Neural progenitor cell (in vitro differentiated cells): ENCODE measurements around the gene FRMD8. TPM values are rescaled to one million over a fixed set of nuclear protein-coding genes. Genes with fewer than 3 reads are reported as not detected.
A peak's percentile ranks its signal among the peaks of the same experiment; 100 is the strongest.

ENCODE experiments used
- DNase-seq: peaks from one replicate; pipeline ENCODE4 v3.0.0-alpha.2; 2016; ENCODE audit warnings: low spot score
- H2AFZ ChIP-seq: fragments of 200-600 bp; sonication (generic); replicated peaks from 2 replicates; pipeline ENCODE4 v1.6.1; 2016; ENCODE audit warnings: antibody characterized with exemption
- H3F3A ChIP-seq: fragments of 200-600 bp; sonication (generic); 2 replicates; pipeline ENCODE4 v1.6.1; 2016; ENCODE audit warnings: antibody characterized with exemption, low read depth
- H3K27ac ChIP-seq: fragments of 200-600 bp; sonication (generic); 2 replicates; pipeline ENCODE4 v1.5.1; 2016; ENCODE audit warnings: mild to moderate bottlenecking
- H3K27me3 ChIP-seq: fragments of 200-600 bp; sonication (generic); 2 replicates; pipeline ENCODE4 v1.6.1; 2016; ENCODE audit warnings: mild to moderate bottlenecking, moderate library complexity
- H3K36me3 ChIP-seq: fragments of 200-600 bp; sonication (generic); 2 replicates; pipeline ENCODE4 v1.5.1; 2016
- H3K4me1 ChIP-seq: fragments of 200-600 bp; sonication (generic); 2 replicates; pipeline ENCODE4 v1.6.1; 2016; ENCODE audit warnings: mixed run types
- H3K4me2 ChIP-seq: fragments of 200-600 bp; sonication (generic); 2 replicates; pipeline ENCODE4 v1.6.1; 2016
- H3K4me3 ChIP-seq: fragments of 200-600 bp; sonication (generic); 2 replicates; pipeline ENCODE4 v1.5.1; 2016
- H3K79me2 ChIP-seq: fragments of 200-600 bp; sonication (generic); 2 replicates; pipeline ENCODE4 v1.6.1; 2016; ENCODE audit warnings: low read depth
- H3K9ac ChIP-seq: fragments of 200-600 bp; sonication (generic); 2 replicates; pipeline ENCODE4 v1.6.1; 2016
- H3K9me3 ChIP-seq: fragments of 200-600 bp; sonication (generic); 2 replicates; pipeline ENCODE4 v1.5.1; 2016; ENCODE audit warnings: low read depth
- H4K20me1 ChIP-seq: fragments of 200-600 bp; sonication (generic); 2 replicates; pipeline ENCODE4 v1.6.1; 2016; ENCODE audit warnings: low read depth
- H3K27ac Mint-ChIP-seq: 3 replicates; pipeline ENCODE4 v1.8.0; 2021; ENCODE audit warnings: mixed read lengths
- H3K27me3 Mint-ChIP-seq: 2 replicates; pipeline ENCODE4 v1.8.0; 2022; ENCODE audit warnings: low read depth, mild to moderate bottlenecking, inconsistent platforms, moderate library complexity, mixed read lengths; ENCODE audit not compliant: insufficient read depth
- H3K36me3 Mint-ChIP-seq: 3 replicates; pipeline ENCODE4 v1.8.0; 2021; ENCODE audit warnings: mixed read lengths
- H3K4me1 Mint-ChIP-seq: 3 replicates; pipeline ENCODE4 v1.8.0; 2021; ENCODE audit warnings: mixed read lengths
- H3K4me3 Mint-ChIP-seq: 3 replicates; pipeline ENCODE4 v1.8.0; 2021; ENCODE audit warnings: mild to moderate bottlenecking, moderate library complexity, mixed read lengths
- H3K9me3 Mint-ChIP-seq: 3 replicates; pipeline ENCODE4 v1.8.0; 2020; ENCODE audit warnings: mixed read lengths
- EZH2 ChIP-seq: fragments of 200-600 bp; sonication (generic); IDR thresholded peaks from 2 replicates; pipeline ENCODE4 v1.6.1; 2017; ENCODE audit warnings: antibody characterized with exemption, mild to moderate bottlenecking, moderate library complexity
- EZH2phosphoT487 ChIP-seq: fragments of 200-600 bp; sonication (generic); IDR thresholded peaks from 2 replicates; pipeline ENCODE4 v1.6.1; 2017; ENCODE audit warnings: antibody characterized with exemption
- total RNA-seq: library from RNA; depleted of rRNA; stranded (reverse); fragments of >200 nt; gene quantifications from 2 replicates; pipeline ENCODE4 v1.2.3, GENCODE V29; 2015; ENCODE audit warnings: low replicate concordance
- TF ChIP-seq, protein P1 (sequence below): fragments of 200-600 bp; sonication (generic); IDR thresholded peaks from 2 replicates; pipeline ENCODE4 v1.5.1; 2017; ENCODE audit warnings: antibody characterized with exemption, mild to moderate bottlenecking

The FRMD8 gene
- total RNA-seq, 1 donor from 2014 or later = 5.8 TPM

- peaks cover 7% of the 10 kb centered on the region for H3K27me3 Mint-ChIP-seq
- H3K36me3 Mint-ChIP-seq = peaks cover 3% of the 10 kb centered on the region
- Histone ChIP-seq H3K9ac (peak overlapping the region; percentile 18), H3K27me3 (no peaks in the 10 kb centered on the region), H2AFZ (no peak overlapping the region), H4K20me1 (no peaks in the 10 kb centered on the region), H3K9me3 (no peaks in the 10 kb centered on the region), H3K4me1 (no peaks in the 10 kb centered on the region), H3K79me2 (no peaks in the 10 kb centered on the region), H3K27ac (no peak overlapping the region), H3K4me3 (no peak overlapping the region), H3F3A (no peaks in the 10 kb centered on the region), H3K36me3 (no peaks in the 10 kb centered on the region), H3K4me2 (no peak overlapping the region)
- no peaks in the 10 kb centered on the region for H3K9me3 Mint-ChIP-seq
- TF ChIP-seq, protein P1, sequence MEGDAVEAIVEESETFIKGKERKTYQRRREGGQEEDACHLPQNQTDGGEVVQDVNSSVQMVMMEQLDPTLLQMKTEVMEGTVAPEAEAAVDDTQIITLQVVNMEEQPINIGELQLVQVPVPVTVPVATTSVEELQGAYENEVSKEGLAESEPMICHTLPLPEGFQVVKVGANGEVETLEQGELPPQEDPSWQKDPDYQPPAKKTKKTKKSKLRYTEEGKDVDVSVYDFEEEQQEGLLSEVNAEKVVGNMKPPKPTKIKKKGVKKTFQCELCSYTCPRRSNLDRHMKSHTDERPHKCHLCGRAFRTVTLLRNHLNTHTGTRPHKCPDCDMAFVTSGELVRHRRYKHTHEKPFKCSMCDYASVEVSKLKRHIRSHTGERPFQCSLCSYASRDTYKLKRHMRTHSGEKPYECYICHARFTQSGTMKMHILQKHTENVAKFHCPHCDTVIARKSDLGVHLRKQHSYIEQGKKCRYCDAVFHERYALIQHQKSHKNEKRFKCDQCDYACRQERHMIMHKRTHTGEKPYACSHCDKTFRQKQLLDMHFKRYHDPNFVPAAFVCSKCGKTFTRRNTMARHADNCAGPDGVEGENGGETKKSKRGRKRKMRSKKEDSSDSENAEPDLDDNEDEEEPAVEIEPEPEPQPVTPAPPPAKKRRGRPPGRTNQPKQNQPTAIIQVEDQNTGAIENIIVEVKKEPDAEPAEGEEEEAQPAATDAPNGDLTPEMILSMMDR = no peak
- TF ChIP-seq EZH2 = no peak
- TF ChIP-seq EZH2phosphoT487 = no peak
- no peak overlapping the region for H3K27ac Mint-ChIP-seq
- peaks cover 3% of the 10 kb centered on the region for H3K4me1 Mint-ChIP-seq
- DNase-seq = no peak
- H3K4me3 Mint-ChIP-seq = no peak overlapping the region
These were observed 49.6 kb downstream of the FRMD8 start for GRCh38 chr11:65435981-65436411.

DNA sequence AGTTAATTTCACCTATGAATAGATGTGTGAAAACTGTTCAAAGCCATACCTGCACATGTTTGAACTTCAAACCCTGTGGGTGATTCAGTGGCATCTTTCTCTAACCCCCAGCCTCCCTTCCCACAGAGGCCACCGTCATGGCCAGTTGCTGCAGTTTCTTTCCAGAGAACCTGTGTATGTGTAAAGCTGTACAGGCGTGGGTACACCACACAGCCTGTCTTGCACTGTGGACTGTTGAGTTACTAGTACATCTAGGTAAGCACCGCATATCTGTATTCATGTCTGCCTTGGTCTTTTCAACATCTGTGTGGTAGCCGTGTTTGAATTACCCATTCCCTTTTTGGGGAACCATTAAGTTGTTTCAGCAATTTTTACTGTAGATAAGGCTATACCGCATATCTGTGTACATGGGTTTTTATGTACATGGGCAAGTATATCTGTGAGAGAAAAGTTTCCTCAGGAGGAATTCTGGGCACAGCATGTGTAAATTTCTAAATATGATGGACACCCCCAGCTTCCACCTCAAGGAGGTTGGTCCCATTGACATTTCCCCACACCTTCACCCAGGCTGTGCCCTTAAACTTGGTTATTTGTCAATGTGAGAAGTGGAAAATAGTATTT lies 50.1 kb downstream of the FRMD8 start:
- Mint-ChIP-seq H3K9me3 (no peaks in the 10 kb centered on the region), H3K4me3 (no peak overlapping the region), H3K4me1 (peaks cover 3% of the 10 kb centered on the region), H3K27me3 (peaks cover 7% of the 10 kb centered on the region), H3K36me3 (peaks cover 3% of the 10 kb centered on the region), H3K27ac (no peak overlapping the region)
- no peak overlapping the region for H3K4me2 ChIP-seq
- H3K9me3 ChIP-seq = no peaks in the 10 kb centered on the region
- no peak overlapping the region for H3K4me3 ChIP-seq
- peak overlapping the region; percentile 18 for H3K9ac ChIP-seq
- H3K4me1 ChIP-seq = no peaks in the 10 kb centered on the region
- no peaks in the 10 kb centered on the region for H4K20me1 ChIP-seq
- H3K27me3 ChIP-seq = no peaks in the 10 kb centered on the region
- no peaks in the 10 kb centered on the region for H3K36me3 ChIP-seq
- no peaks in the 10 kb centered on the region for H3F3A ChIP-seq
- TF ChIP-seq, protein P1 = no peak
- TF ChIP-seq EZH2 (no peak), EZH2phosphoT487 (no peak)
- H3K27ac ChIP-seq = no peak overlapping the region
- no peak overlapping the region for H2AFZ ChIP-seq
- H3K79me2 ChIP-seq = no peaks in the 10 kb centered on the region
- no peak for DNase-seq

GRCh38 chr11:65437436-65438227 lies 51.2 kb downstream of the FRMD8 start:
- no peak overlapping the region for H3K27ac ChIP-seq
- no peaks in the 10 kb centered on the region for H3K9me3 Mint-ChIP-seq
- H3K4me2 ChIP-seq = no peak overlapping the region

More at GRCh38 chr11:65437436-65438227, 51.2 kb downstream of the FRMD8 start:
- Histone ChIP-seq H3K4me3 (no peak overlapping the region), H3K27me3 (no peaks in the 10 kb centered on the region), H3K79me2 (no peaks in the 10 kb centered on the region), H3K4me1 (no peaks in the 10 kb centered on the region), H3K9ac (no peak overlapping the region), H3K36me3 (no peaks in the 10 kb centered on the region), H3K9me3 (no peaks in the 10 kb centered on the region), H4K20me1 (no peaks in the 10 kb centered on the region), H3F3A (no peaks in the 10 kb centered on the region), H2AFZ (no peak overlapping the region)
- no peak for TF ChIP-seq EZH2phosphoT487
- no peak for TF ChIP-seq EZH2
- TF ChIP-seq, protein P1 = no peak
- Mint-ChIP-seq H3K4me3 (no peak overlapping the region), H3K36me3 (peaks cover 3% of the 10 kb centered on the region), H3K27me3 (peaks cover 9% of the 10 kb centered on the region), H3K27ac (no peak overlapping the region), H3K4me1 (peaks cover 5% of the 10 kb centered on the region)
- no peak for DNase-seq
